Muscle layer of duodenum (tissue), 2 donors: ENCODE data around the gene ZDBF2.

Experiments
- H3K27ac ChIP-seq: one replicate; pipeline ENCODE4 v1.7.0; 2013; ENCODE audit warnings: mild to moderate bottlenecking, low read length
- H3K27me3 ChIP-seq: one replicate; pipeline ENCODE4 v1.7.0; 2013; ENCODE audit warnings: low read depth, mild to moderate bottlenecking, control low read depth, low read length
- H3K36me3 ChIP-seq, 2 donors: one replicate each; pipeline ENCODE4 v1.7.0; 2013; ENCODE audit warnings: low read length in 2 of 2, control low read depth in 1 of 2, mild to moderate bottlenecking in 1 of 2; ENCODE audit not compliant: insufficient read depth in 2 of 2, control insufficient read depth in 1 of 2
- H3K4me1 ChIP-seq, 2 donors: one replicate each; pipeline ENCODE4 v1.7.0; 2013; ENCODE audit warnings: low read length in 2 of 2, mild to moderate bottlenecking in 2 of 2, control low read depth in 1 of 2, moderate library complexity in 1 of 2; ENCODE audit not compliant: insufficient read depth in 2 of 2, control insufficient read depth in 1 of 2
- H3K4me3 ChIP-seq, 2 donors: one replicate each; pipeline ENCODE4 v1.7.0; 2013; ENCODE audit warnings: low read length in 2 of 2, low read depth in 1 of 2, mild to moderate bottlenecking in 1 of 2
- H3K9me3 ChIP-seq, 2 donors: one replicate each; pipeline ENCODE4 v1.7.0; 2013; ENCODE audit warnings: low read length in 2 of 2, control low read depth in 1 of 2, mild to moderate bottlenecking in 1 of 2; ENCODE audit not compliant: control insufficient read depth in 1 of 2
- donor health status: healthy.

ZDBF2 gene

GRCh38 chr2:206260188-206261012, 14.1 kb upstream of the ZDBF2 start:
- H3K27ac ChIP-seq: no peak overlapping the region
- H3K4me1 ChIP-seq: no peaks in the 10 kb centered on the region
- no peak overlapping the region for H3K4me3 ChIP-seq
- no peaks in the 10 kb centered on the region for H3K9me3 ChIP-seq
- H3K27me3 ChIP-seq: peaks cover 50% of the 10 kb centered on the region
- H3K36me3 ChIP-seq: no peaks in the 10 kb centered on the region

- Histone ChIP-seq H3K27me3 (peaks cover 46% of the 10 kb centered on the region), H3K27ac (no peak overlapping the region), H3K4me1 (no peaks in the 10 kb centered on the region), H3K9me3 (no peaks in the 10 kb centered on the region), H3K36me3 (no peaks in the 10 kb centered on the region), H3K4me3 (no peak overlapping the region)
These were observed 10.4 kb upstream of the ZDBF2 start for GRCh38 chr2:206263959-206264603.

GRCh38 chr2:206266130-206267125, 8.0 kb upstream of the ZDBF2 start:
- H3K36me3 ChIP-seq: no peaks in the 10 kb centered on the region
- H3K27ac ChIP-seq: no peak overlapping the region
- H3K27me3 ChIP-seq: peaks cover 28% of the 10 kb centered on the region
- no peaks in the 10 kb centered on the region for H3K9me3 ChIP-seq
- H3K4me3 ChIP-seq: no peak overlapping the region
- no peaks in the 10 kb centered on the region for H3K4me1 ChIP-seq

GRCh38 chr2:206267567-206267966, 6.9 kb upstream of the ZDBF2 start:
- H3K9me3 ChIP-seq: no peaks in the 10 kb centered on the region
- H3K36me3 ChIP-seq: no peaks in the 10 kb centered on the region
- H3K27ac ChIP-seq: no peak overlapping the region
- H3K27me3 ChIP-seq: peaks cover 28% of the 10 kb centered on the region
- H3K4me3 ChIP-seq: no peak overlapping the region
- H3K4me1 ChIP-seq: no peaks in the 10 kb centered on the region

- no peaks in the 10 kb centered on the region for H3K36me3 ChIP-seq
- no peaks in the 10 kb centered on the region for H3K9me3 ChIP-seq
- peaks cover 0 to 7% of the 10 kb centered on the region in 2 donors for H3K4me1 ChIP-seq
- peaks cover 31% of the 10 kb centered on the region for H3K27me3 ChIP-seq
- no peak overlapping the region for H3K4me3 ChIP-seq
- no peak overlapping the region for H3K27ac ChIP-seq
These were observed 3.4 kb upstream of the ZDBF2 start for GRCh38 chr2:206271065-206271464.

GRCh38 chr2:206273905-206274304, 558 bp upstream of the ZDBF2 start:
- no peak overlapping the region for H3K27ac ChIP-seq
- H3K9me3 ChIP-seq: no peaks in the 10 kb centered on the region
- peaks cover 0 to 7% of the 10 kb centered on the region in 2 donors for H3K4me1 ChIP-seq
- H3K36me3 ChIP-seq: no peaks in the 10 kb centered on the region
- H3K4me3 ChIP-seq: peak overlapping the region; percentile 52 to 73
- H3K27me3 ChIP-seq: peaks cover 32% of the 10 kb centered on the region

- Histone ChIP-seq H3K4me3 (peak overlapping the region; percentile 73 to 74), H3K27ac (no peak overlapping the region), H3K4me1 (peaks cover 0 to 7% of the 10 kb centered on the region in 2 donors), H3K27me3 (peaks cover 32% of the 10 kb centered on the region), H3K9me3 (no peaks in the 10 kb centered on the region), H3K36me3 (no peaks in the 10 kb centered on the region)
These were observed 1.0 kb downstream of the ZDBF2 start for GRCh38 chr2:206275312-206276055.

GRCh38 chr2:206276169-206276942, 1.9 kb downstream of the ZDBF2 start:
- H3K4me1 ChIP-seq: peaks cover 0 to 7% of the 10 kb centered on the region in 2 donors
- peak overlapping the region; percentile 73 to 74 for H3K4me3 ChIP-seq
- peaks cover 32% of the 10 kb centered on the region for H3K27me3 ChIP-seq
- H3K9me3 ChIP-seq: no peaks in the 10 kb centered on the region
- H3K36me3 ChIP-seq: no peaks in the 10 kb centered on the region
- H3K27ac ChIP-seq: no peak overlapping the region

- Histone ChIP-seq H3K4me1 (peaks cover 0 to 7% of the 10 kb centered on the region in 2 donors), H3K27me3 (peaks cover 30% of the 10 kb centered on the region), H3K27ac (no peak overlapping the region), H3K4me3 (no peak overlapping the region), H3K36me3 (no peaks in the 10 kb centered on the region), H3K9me3 (no peaks in the 10 kb centered on the region)
These were observed 3.0 kb downstream of the ZDBF2 start for GRCh38 chr2:206277503-206277902.

- H3K9me3 ChIP-seq: peaks cover 0 to 7% of the 10 kb centered on the region in 2 donors
- H3K27ac ChIP-seq: no peak overlapping the region
- H3K4me3 ChIP-seq: no peak overlapping the region
- no peaks in the 10 kb centered on the region for H3K36me3 ChIP-seq
- H3K4me1 ChIP-seq: no peaks in the 10 kb centered on the region
- no peaks in the 10 kb centered on the region for H3K27me3 ChIP-seq
These were observed 8.3 kb downstream of the ZDBF2 start for GRCh38 chr2:206282746-206283145.
